Measurements from ENCODE around the gene SRSF8. TPM values are rescaled to one million over a fixed set of nuclear protein-coding genes. Genes with fewer than 3 reads are reported as not detected.

Gene SRSF8
- total and polyA plus RNA-seq, 9 of the 15 experiments (the other 6 are each of a cell fraction or from before 2014, with no cell fraction given), result 18.0 to 53.4 (median 27.9) TPM

DNA sequence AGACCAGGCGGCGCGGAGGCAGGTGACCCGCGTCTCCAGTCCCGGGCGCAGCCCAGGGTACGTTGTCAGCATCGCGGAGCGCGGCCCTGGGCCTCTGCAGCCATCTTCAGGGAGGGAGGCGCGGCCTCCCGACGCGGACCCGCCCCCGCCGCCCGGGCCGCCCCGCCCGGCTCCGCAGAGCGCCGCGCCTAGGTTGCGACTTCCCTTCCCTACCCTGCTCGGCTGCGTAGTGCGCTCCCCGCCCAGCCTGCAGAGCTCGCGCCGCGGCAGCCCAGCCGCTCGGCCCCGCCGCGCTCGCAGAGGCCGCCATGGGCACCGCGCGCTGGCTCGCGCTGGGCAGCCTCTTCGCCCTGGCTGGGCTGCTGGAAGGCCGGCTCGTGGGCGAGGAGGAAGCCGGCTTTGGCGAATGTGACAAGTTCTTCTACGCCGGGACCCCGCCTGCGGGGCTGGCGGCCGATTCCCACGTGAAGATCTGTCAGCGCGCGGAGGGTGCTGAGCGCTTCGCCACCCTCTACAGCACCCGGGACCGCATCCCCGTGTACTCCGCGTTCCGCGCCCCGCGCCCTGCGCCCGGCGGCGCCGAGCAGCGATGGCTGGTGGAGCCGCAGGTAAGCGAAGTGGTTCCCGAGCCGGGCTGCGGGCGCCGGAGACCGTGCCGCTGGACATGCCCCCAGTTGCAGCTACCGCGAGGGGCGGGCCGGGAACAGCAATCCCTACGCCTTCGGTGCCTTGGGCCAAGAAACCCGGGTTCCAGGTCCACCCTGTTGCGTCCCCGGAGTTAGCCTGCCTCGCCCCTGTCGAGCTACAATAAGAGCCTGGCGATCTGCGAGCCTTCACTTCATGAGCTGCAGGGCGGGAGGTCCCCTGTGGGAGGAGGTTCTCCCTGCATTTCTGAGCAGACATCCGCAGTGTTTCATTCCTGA is 23.2 kb downstream of the SRSF8 start, which contains the start of gene ENDOD1 (continued):
- TF ChIP-seq, protein P1, sequence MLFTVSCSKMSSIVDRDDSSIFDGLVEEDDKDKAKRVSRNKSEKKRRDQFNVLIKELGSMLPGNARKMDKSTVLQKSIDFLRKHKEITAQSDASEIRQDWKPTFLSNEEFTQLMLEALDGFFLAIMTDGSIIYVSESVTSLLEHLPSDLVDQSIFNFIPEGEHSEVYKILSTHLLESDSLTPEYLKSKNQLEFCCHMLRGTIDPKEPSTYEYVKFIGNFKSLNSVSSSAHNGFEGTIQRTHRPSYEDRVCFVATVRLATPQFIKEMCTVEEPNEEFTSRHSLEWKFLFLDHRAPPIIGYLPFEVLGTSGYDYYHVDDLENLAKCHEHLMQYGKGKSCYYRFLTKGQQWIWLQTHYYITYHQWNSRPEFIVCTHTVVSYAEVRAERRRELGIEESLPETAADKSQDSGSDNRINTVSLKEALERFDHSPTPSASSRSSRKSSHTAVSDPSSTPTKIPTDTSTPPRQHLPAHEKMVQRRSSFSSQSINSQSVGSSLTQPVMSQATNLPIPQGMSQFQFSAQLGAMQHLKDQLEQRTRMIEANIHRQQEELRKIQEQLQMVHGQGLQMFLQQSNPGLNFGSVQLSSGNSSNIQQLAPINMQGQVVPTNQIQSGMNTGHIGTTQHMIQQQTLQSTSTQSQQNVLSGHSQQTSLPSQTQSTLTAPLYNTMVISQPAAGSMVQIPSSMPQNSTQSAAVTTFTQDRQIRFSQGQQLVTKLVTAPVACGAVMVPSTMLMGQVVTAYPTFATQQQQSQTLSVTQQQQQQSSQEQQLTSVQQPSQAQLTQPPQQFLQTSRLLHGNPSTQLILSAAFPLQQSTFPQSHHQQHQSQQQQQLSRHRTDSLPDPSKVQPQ (CRISPR knock-in tag; IDR thresholded peaks at IDR 0.05; ENCODE audit: borderline replicate concordance), result no peak
- TF ChIP-seq MTA2 (IDR thresholded peaks at IDR 0.05; ENCODE audit: low read depth), result no peak
- TF ChIP-seq NRF1 (conservative IDR thresholded peaks at IDR 0.05 in 1 of 2, IDR thresholded peaks at IDR 0.05 in 1 of 2), result peak in 1 of 2 experiments; percentile 72; a peak in 2 of 4 replicates
- TF ChIP-seq, protein P2, sequence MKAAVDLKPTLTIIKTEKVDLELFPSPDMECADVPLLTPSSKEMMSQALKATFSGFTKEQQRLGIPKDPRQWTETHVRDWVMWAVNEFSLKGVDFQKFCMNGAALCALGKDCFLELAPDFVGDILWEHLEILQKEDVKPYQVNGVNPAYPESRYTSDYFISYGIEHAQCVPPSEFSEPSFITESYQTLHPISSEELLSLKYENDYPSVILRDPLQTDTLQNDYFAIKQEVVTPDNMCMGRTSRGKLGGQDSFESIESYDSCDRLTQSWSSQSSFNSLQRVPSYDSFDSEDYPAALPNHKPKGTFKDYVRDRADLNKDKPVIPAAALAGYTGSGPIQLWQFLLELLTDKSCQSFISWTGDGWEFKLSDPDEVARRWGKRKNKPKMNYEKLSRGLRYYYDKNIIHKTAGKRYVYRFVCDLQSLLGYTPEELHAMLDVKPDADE (conservative IDR thresholded peaks at IDR 0.05; ENCODE audit: control insufficient read depth, low read depth, low read length), result 0 out of 2 replicates have a peak, but pooled peaks have one; percentile 12
- TF ChIP-seq RCOR1 (IDR thresholded peaks at IDR 0.05; ENCODE audit: borderline replicate concordance in 1 of 2, low read depth in 2 of 2, low read length in 2 of 2), result peak in 1 of 2 experiments; percentile 19; a peak in 1 of 4 replicates
- TF ChIP-seq TEAD2 (tag; IDR thresholded peaks at IDR 0.05), result no peak
- 0 out of 2 replicates have a peak, but pooled peaks have one; percentile 25 for TF ChIP-seq ERF (CRISPR knock-in tag; IDR thresholded peaks at IDR 0.05)
- TF ChIP-seq, protein P3, sequence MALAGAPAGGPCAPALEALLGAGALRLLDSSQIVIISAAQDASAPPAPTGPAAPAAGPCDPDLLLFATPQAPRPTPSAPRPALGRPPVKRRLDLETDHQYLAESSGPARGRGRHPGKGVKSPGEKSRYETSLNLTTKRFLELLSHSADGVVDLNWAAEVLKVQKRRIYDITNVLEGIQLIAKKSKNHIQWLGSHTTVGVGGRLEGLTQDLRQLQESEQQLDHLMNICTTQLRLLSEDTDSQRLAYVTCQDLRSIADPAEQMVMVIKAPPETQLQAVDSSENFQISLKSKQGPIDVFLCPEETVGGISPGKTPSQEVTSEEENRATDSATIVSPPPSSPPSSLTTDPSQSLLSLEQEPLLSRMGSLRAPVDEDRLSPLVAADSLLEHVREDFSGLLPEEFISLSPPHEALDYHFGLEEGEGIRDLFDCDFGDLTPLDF (CRISPR knock-in tag; IDR thresholded peaks at IDR 0.05), result peak; percentile 77
- TF ChIP-seq SRSF7 (optimal IDR thresholded peaks at IDR 0.05; ENCODE audit: low read depth, low read length), result no peak
- TF ChIP-seq NONO (IDR thresholded peaks at IDR 0.05; ENCODE audit: low read depth in 2 of 2, low read length in 1 of 2), result peak; percentile 45 to 60; a peak in 1 of 4 replicates
- peak; percentile 92 for TF ChIP-seq POLR2G (IDR thresholded peaks at IDR 0.05; ENCODE audit: low read depth, low read length)
- peak; percentile 79 for TF ChIP-seq RBBP5 (IDR thresholded peaks at IDR 0.05; ENCODE audit: borderline replicate concordance, insufficient read depth, low read length, poor library complexity, severe bottlenecking)
- peak; percentile 56; the same call in 1 of the 2 replicates for TF ChIP-seq FOXP1 (CRISPR knock-in tag; IDR thresholded peaks at IDR 0.05)
- TF ChIP-seq L3MBTL2 (IDR thresholded peaks at IDR 0.05), result peak; percentile 68; the same call in 1 of the 2 replicates
- peak; percentile 20 for TF ChIP-seq MEIS2 (IDR thresholded peaks at IDR 0.05; ENCODE audit: partially characterized antibody)
- no peak for TF ChIP-seq PTBP1 (IDR thresholded peaks at IDR 0.05; ENCODE audit: low read depth, low read length)
- no peak for TF ChIP-seq POLR3A (IDR thresholded peaks at IDR 0.05; ENCODE audit: borderline replicate concordance, extremely low read depth, insufficient read depth, insufficient read length)
- peak; percentile 63 for TF ChIP-seq CREM (IDR thresholded peaks at IDR 0.05; ENCODE audit: low read depth)
